ENCODE data around the gene XAB2.
"Not testable (repeated sequence)": the region's sequence is repeated elsewhere in the genome, so short reads cannot be mapped to it uniquely, and the experiment has no call there.

XAB2 gene

GRCh38 chr19:7577422-7577821 is 51.9 kb downstream of the XAB2 start:
- DNase-seq (ENCODE audit: low read depth in 2 of 2): not testable (repeated sequence)

- no peak for DNase-seq (ENCODE audit: low read depth in 2 of 2)
Observed at GRCh38 chr19:7575434-7576040, 53.8 kb downstream of the XAB2 start.

GRCh38 chr19:7570761-7571160 is 58.6 kb downstream of the XAB2 start:
- DNase-seq (ENCODE audit: low read depth in 2 of 2): no peak
